Activated CD4-positive, alpha-beta T cell treated with anti-CD3 and anti-CD28 coated beads, Interleukin-2, amount 50 U/mL, for 1 hour (primary cell): ENCODE data around the gene SYNPO2.
"Not testable (repeated sequence)": the region's sequence is repeated elsewhere in the genome, so short reads cannot be mapped to it uniquely, and the experiment has no call there.

Source experiments
- DNase-seq: peaks from one replicate; pipeline ENCODE4 v3.0.0-alpha.2; 2020

Gene SYNPO2

GRCh38 chr4:119008761-119009160 is 120.1 kb downstream of the SYNPO2 start:
- no peak for DNase-seq

DNA sequence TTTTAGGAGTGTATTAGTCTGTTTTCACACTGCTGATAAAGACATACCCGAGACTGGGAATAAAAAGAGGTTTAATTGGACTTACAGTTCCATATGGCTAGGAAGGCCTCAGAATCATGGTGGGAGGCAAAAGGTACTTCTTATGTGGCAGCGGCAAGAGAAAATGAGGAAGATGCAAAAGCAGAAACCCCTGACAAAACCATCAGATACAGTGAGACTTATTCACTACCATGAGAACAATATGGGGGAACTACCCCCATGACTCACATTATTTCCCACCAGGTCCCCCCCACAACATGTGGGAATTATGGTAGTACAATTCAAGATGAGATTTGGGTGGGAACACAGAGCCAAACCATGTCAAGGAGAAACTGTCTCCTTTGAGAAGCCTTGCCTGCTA is 121.6 kb downstream of the SYNPO2 start:
- not testable (repeated sequence) for DNase-seq

- no peak for DNase-seq
These were observed 122.4 kb downstream of the SYNPO2 start for GRCh38 chr4:119010909-119011606.

DNA sequence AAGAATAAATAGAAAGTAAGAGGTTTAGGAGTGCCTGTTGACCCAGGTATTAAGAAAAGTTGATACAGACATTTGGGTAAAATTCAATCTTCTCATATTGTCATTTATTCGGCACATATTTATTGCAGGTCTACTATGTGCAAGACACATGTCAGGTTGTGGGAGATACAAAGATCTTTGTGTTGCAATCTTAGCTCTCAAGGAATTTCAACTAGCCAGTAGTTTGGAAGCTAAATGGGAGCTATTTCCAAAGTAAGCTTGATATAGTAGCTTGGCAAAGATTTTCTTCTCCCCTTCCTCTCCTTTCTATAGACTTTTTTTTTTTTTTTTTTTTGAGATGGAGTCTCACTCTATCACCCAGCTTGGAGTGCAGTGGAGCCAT is 122.9 kb downstream of the SYNPO2 start:
- DNase-seq: no peak

- no peak for DNase-seq
These were observed 126.0 kb downstream of the SYNPO2 start for GRCh38 chr4:119014658-119015057.

GRCh38 chr4:119016636-119017035 is 128.0 kb downstream of the SYNPO2 start:
- DNase-seq: no peak

- no peak for DNase-seq
These were observed 129.0 kb downstream of the SYNPO2 start for GRCh38 chr4:119017636-119018035.

DNA sequence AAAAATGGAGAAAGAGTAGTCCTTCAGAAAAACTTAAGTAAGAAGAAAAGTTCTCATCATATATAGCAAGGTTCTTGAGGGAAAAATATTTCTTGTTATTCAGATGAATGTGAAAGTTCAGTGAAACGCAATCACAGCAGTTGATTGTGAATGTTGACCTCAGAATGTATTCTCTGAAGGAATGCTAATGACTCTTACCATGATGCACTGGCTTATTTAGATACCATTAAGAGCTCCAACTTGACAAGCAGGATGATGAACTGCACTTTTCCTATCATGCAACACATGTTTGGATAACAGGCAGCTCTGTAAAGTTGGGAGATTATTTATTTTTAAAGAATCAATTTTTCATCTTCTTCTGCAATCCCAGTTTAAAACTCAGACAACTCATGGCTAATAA is 131.5 kb downstream of the SYNPO2 start:
- no peak for DNase-seq

DNA sequence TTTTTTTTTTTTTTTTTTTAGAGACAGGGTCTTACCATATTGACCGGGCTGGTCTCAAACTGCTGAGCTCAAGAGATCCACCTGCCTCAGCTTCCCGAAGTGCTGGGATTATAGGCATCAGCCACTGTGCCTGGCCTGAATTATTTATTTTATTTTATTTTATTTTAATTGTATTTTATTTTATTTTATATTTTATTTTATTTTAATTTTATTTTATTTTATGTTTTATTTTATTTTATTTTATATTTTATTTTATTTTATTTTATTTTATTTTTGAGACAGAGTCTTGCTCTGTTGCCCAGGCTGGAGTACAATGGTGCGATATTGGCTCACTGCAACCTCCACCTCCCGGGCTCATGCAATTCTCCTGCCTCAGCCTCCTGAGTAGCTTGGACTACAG is 133.9 kb downstream of the SYNPO2 start:
- not testable (repeated sequence) for DNase-seq

GRCh38 chr4:119024102-119024501 is 135.4 kb downstream of the SYNPO2 start:
- DNase-seq: no peak

DNA sequence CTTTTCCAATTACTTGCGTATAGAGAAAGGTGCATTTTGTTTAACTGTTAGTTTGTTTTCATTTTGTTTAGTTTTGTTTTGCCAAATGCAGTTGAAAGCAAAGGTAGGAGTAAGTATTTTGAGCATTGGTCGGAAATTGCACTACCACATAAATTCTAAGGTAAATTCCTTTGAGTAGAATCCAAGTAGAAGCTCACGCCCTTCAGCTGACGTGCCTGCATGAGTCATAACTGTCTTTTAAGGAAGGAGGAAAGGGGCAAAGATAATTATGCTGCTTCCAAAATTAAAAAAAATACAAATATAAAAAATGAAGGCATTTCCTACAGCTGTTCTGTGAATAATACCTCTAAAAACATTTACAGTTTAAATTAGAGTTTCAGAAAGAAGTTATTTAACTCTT is 136.8 kb downstream of the SYNPO2 start:
- DNase-seq: no peak

DNA sequence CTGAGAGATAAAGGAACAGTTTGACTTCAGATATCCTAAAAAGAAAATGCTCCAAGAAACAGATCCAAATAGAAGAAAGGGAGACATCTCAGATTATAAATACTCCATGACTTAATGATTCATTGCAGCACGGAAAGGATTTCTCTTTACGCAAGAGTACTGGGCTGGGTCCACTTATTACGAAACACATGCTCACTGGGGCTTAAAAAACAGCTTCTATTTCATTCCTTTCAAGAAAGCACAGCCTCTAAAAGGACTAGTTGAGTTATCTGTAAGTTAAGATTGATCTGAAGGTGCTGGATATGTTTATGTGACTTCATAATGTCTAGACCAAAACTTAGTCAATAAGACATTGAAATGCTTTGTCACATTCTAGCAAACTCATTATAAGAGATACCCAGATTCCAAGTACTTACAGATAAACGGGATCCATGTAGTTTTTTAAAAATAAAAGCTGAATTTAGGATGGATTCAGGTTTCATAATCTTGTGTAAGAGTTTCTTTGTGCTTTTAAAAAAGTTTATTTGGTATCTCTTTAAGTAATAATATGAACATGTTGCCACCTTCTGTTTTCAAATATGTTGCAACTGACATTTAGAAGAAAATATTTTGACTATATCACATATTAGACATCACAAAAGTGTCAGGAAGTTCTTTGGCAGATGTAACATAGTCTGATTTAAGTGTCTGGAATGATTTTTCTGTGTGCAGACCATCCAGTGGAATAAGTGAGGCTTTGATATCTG is 137.4 kb downstream of the SYNPO2 start:
- DNase-seq: no peak

DNA sequence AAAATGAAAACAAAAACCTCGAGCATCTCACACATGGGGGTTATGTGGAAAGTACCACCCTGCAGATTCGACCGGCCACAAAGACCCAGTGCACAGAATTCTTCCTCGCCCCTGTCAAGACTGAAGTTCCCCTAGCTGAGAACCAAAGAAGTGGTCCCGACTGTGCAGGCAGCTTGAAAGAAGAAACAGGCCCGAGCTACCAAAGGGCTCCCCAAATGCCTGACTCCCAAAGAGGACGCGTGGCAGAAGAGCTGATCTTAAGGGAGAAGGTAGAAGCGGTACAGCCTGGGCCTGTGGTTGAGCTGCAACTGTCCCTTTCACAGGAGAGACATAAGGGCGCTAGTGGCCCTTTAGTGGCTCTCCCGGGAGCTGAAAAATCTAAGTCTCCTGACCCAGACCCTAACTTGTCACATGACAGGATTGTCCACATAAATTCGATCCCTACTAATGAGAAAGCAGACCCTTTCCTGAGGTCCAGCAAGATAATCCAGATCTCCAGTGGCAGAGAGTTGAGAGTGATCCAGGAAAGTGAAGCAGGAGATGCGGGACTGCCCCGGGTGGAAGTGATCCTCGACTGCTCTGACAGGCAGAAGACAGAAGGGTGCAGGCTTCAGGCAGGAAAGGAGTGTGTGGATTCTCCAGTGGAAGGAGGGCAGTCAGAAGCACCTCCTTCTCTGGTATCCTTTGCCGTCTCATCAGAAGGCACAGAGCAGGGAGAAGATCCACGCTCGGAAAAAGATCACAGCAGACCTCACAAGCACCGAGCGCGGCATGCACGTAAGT is 138.2 kb downstream of the SYNPO2 start:
- DNase-seq: no peak

DNA sequence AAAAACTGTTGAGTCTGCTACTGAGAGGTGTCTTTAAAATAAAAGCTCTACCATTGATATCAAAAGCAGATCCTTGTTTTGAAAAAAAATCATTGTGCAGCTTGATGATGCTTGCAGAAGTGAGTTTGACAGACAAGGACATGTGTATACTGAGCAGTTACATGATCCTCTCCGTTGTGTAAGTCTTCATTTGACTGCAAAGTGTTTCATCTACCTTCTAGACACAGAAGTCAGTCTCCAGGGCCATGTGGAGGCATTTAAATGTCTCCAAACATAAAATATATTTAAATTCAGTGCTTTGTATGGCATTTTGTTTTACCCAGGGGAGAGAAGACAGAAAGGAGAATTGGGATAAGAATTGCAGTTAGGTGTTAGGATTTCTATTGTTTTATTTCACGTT is 139.2 kb downstream of the SYNPO2 start:
- DNase-seq: no peak

DNA sequence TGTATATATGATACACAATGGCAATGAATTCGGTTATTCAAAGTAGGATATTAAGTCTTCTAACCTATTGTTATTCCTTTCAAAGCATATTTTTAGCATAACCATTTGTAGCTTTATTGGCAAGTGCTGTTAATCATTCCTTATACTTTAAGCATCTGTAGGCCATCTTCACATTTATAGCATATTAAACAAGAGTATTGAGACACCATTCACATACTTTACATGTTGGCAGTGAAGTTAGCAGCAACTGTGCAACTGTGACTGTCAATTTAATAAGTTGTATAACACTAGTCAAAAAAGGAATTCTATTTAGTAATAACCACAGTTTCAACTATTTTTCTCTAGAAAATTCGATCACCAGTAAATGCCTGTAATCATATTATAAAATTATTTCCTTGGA is 139.6 kb downstream of the SYNPO2 start:
- no peak for DNase-seq

- no peak for DNase-seq
These were observed 141.3 kb downstream of the SYNPO2 start for GRCh38 chr4:119029847-119030535.

DNA sequence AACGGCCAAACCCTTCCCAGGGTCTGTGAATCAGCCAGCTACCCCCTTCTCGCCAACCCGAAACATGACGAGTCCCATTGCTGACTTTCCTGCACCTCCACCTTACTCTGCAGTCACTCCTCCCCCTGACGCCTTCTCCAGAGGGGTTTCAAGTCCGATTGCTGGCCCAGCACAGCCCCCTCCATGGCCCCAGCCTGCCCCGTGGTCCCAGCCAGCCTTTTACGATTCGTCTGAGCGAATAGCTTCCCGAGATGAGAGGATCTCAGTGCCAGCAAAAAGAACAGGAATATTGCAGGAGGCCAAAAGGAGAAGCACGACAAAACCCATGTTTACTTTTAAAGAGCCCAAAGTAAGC is 141.9 kb downstream of the SYNPO2 start:
- no peak for DNase-seq

DNA sequence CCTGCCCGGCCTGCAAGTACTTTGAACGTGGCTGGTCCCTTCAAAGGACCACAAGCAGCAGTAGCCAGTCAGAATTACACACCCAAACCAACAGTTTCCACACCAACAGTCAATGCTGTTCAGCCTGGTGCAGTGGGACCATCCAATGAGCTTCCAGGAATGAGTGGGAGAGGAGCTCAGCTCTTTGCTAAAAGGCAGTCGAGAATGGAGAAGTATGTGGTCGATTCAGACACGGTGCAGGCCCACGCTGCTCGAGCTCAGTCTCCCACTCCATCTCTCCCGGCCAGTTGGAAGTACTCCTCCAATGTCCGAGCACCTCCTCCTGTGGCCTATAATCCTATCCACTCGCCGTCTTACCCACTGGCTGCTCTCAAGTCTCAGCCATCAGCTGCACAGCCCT is 142.6 kb downstream of the SYNPO2 start:
- no peak for DNase-seq

GRCh38 chr4:119032921-119033685 is 144.4 kb downstream of the SYNPO2 start:
- DNase-seq: no peak

DNA sequence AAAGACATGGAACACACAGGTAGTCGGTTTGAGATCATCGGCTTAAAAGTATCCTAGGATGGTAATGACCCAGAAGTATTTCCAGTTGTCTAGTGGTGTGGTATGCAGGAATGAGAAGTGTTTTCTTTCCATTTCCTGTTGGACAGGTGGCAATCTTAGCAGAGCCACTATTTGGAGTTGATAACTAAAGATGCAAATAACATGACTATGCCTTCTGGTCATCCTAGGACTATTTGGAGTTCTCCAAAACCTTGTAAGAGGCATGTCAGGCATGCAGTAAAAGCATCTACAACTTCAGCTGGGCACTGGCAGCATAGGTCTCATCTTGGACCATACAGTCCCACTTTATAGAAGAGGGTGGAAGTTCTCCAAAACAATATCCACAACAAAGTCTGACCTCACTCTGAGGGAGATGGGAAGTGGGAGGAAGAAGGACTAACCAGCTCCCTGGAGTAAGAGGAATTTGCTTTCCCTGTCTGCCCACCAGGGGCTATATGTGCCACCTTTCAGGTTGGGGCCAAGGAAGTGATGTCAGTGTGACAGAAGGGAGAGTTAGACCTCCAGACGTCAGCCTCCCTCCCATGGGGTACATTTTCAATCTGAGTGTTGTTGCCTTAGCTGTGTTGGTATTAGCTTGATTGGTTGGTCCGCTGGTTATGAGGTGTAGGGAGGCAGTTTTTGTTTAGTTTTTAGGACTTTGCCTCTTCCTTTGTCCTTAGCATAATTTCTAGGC is 145.8 kb downstream of the SYNPO2 start:
- DNase-seq: no peak

GRCh38 chr4:119035951-119036737 is 147.5 kb downstream of the SYNPO2 start:
- no peak for DNase-seq
